GM18505 (cell line): ENCODE data around the gene EFL1.
"Not testable (repeated sequence)": the region's sequence is repeated elsewhere in the genome, so short reads cannot be mapped to it uniquely, and the experiment has no call there.

Source experiments
- ATAC-seq: cut with Tn5 transposase; IDR thresholded peaks from one replicate; pipeline ENCODE4 v1.9.1; 2021; ENCODE audit not compliant: unreplicated experiment
- POLR2A ChIP-seq: IDR thresholded peaks from 4 replicates; pipeline ENCODE4 v1.6.1; 2011; ENCODE audit warnings: borderline replicate concordance; ENCODE audit not compliant: insufficient read depth, insufficient read length; ENCODE audit errors: extremely low read depth

EFL1 gene

DNA sequence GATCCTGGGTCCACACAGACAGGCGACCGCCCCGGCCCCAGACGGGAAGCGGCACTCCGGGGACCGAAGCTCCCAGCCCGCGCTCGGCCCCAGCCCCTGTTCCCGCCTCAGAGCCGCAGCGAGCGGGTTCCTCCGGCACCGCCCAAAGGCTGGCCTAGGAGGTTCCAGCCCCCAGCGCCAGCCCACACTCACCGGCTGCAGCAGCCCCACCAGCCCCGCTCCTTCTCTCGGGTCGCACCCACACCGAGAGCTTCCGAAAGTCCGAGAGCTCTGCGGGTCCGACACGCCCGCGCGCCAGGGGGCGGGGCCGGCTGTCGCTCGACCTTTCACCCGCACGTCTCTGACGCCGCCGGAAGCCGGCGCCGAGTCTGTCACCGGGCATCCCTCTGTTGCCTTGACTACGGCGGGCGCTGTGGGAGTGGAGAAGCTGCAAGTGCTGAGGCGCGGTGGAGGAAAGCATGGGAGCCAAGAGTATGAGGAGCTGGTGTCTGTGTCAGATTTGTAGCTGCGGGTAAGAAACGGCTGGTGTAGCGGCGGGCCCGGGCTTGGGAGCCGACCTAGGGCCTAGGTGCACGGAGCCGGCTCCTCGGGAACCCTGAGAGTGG is at the start of gene EFL1, which contains the start of gene SAXO2:
TSS of gene EFL1 (minus strand) at position 313 of the 605 bp plus-strand sequence. CDS start 956 bp downstream, outside the sequence.
TSS of gene SAXO2 (plus strand) at position 397 of the 605 bp plus-strand sequence. CDS start at position 459, 62 bp downstream.
- TF ChIP-seq POLR2A = peak; percentile 76
- ATAC-seq = peak; percentile 95

DNA sequence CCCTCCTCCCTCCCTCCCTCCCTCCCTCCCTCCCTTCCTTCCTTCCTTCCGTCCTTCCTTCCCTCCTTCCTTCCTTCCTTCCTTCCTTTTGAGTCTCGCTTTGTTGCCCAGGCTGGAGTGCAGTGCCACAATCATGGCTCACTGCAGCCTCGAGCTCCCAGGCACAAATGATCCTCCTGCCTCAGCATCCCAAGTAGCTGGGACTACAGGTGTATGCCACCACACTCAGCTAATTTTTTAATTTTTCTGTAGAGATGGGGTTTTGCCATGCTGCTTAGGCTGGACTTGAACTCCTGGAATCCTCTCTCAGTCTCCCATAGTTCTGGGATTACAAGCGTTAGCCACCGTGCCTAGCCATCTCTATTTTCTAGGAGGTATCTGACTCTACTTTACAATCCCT is 48.8 kb upstream of the EFL1 start:
- ATAC-seq = not testable (repeated sequence)

DNA sequence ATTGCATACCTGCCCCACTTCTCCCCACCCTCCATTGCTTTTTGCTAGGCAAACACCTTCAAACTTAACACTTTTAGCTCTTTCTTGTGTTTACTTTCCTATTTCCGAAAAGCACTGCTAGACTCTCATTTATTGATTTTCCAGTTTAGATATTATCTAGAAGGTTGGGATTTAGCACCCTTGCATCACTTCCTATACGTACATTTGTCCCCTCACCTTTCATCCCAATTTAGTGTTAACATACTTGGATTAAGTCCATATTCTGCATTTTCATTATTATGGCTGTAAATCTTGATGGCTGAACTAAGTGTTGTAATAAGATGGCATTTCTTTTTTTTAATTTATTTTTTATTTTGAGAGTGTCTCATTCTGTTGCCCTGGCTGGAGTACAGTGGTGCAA is 47.3 kb upstream of the EFL1 start:
- no peak for ATAC-seq
- TF ChIP-seq POLR2A = no peak

DNA sequence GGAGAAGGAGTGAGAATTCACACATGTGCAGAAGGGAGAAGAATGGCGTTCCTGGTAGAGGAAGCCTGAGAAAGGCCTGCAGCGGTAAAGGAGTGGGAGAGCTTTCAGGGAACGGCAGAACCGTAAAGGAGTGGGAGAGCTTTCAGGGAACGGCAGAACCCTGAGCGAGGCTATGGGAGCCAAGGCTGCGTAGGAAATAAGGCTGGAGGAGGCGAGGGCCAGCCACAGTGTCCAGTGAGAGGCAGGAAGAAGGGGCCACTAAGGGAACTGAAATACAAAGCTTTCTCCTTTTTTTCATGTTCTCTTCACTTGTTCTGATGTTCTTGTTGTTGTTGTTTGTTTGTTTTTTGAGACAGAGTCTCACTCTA is 45.2 kb upstream of the EFL1 start:
- no peak for ATAC-seq
- no peak for TF ChIP-seq POLR2A

DNA sequence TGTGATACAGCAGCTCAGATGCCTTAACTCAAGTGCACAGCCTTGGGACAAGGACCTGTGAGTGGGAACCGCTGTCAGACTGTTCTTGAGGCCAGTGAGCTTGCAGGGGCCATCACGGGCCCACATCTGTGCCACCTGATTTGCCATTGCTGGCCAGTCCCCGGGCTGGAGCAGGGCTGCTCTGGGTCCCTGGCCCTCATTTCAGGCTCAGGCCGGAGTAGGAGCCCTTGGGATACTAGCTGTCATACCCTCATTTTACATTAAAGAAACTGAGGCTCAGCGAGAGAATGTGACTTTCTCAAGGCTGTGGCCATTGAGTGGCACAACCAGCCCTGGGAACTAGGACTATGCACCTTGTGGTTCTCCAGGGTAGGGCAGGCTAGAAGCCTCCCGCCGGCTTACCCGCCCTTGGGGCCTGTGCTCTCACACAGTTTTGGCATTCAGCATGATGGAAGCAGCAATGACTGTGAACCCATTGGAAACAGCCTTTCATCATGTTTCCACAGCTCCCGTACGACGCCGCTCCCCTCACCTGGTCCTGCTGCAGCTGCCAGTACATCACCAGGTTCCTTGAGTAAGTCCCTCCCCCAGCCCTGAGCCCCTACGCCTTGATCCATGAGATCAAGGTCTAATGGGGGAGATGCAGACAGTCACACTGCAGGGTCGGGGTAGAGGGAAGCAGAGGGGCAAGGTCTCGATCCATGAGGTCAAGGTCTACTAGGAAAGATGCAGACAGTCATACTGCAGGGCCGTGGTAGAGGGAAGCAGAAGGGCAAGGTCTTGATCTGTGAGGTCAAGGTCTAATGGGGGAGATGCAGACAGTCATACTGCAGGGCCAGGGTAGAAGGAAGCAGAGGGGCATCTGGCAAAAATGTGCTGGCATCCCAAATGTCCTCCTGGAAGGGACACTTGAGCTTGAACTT is 44.5 kb upstream of the EFL1 start:
- ATAC-seq = no peak
- TF ChIP-seq POLR2A = no peak

DNA sequence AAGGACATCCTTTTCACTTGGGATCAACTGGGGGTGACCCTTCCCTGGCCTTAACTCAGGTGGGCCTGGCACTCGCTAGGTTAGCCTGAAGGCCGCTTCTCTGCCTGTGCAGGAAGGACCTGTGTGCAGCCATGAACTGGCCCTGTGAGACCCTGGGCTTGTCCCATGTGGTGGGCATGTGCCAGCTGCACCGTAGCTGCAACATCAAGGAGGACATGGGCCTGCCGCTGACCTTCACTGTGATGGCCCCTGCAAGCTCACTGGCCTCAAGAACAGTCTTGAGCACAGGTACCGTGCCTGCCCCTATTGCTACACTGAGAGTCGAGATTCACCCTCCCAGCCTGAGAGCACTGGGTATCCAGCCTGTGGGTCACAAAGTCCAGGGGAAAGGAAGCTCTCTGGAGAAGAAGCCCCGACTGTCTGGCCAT is 43.1 kb upstream of the EFL1 start:
- TF ChIP-seq POLR2A = no peak
- no peak for ATAC-seq

DNA sequence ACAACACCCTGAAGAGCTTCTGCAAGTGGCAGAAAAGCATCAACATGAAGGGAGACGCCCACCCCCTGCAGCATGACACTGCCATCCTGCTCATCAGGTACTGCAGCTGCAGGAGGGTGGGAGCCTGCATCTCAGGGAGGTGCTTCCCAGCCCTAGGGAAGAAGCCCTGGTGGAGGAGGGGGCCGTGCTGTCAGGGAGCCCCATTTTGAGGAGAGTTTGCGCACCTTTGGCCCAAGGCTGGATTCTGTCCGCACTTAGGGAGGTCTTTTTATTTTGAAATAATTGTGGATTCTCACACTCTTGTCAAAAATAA is 42.2 kb upstream of the EFL1 start:
- TF ChIP-seq POLR2A = no peak
- no peak for ATAC-seq

DNA sequence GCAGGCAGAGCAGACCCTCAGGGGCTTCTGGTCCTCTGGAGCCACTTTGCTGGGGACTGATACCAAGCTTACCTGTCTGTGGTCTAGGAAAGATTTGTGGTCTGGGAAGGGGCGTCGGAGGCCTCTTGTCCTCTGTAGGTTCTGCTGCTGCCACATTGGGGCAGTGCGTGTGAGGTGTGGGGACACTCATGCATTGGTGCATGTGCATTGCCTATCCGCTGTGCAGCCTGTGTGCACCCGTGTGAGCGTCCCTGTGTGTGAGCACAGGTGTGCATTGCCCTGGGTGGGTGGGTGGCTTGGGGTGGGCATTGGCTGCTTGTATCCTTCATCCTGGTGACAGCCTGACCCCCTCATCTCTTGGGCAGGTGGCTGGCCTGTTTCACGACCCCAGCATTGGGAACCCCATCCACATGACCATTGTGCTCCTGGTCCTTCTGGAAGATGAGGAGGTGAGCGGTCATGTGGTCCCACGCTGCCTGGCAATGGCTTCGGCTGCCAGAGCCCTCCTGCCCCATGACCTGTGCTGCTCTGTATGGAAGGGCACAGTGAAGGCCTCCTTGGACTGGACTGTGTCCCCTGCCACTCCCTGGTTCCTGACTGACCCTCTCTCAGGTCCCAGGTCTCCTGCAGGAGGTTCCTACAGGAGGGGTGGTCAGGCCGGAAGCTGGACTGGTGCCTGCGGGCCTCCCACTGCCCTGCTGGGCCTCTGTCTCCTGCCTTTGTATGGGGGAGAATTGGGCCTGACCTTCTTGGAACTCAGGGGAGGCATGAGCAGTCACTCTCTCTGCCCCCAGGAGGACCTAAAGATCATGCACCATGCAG is 41.6 kb upstream of the EFL1 start:
- TF ChIP-seq POLR2A = no peak
- ATAC-seq = no peak

DNA sequence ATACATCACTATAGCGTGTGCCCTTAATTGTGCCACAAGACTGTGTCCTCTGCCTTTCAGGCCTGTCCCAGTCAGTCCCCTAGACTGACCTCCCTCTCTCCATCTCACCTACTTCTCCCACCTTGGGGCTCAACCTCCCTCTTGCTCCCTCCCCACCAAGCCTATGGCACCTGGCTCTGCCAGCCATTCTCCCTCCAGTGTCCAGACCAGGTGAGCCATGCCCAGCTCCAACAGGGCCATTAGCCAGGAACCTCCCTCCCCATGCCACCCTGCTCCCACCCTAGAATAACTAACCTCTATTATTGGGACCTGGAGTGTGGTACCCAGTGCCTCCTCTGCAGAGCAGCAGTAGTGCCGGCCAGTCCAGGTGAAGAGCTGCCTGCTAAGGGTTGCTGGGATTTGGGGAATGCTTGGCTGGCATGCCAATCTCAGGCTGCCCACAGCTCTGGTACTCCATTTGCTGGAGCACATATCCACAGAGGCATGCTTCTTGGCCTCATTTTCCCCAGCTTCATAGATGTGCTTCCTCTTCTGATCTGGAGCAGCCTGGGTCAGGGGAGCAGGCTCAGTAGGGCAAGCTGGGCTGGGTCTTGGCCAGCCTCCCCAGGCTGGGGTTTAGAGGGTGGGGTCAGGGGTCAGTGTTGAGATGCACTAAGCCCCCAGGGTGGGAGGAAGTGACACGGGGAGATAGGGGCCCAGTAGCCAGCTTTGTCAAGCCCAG is 38.9 kb upstream of the EFL1 start:
- no peak for TF ChIP-seq POLR2A
- ATAC-seq = no peak

DNA sequence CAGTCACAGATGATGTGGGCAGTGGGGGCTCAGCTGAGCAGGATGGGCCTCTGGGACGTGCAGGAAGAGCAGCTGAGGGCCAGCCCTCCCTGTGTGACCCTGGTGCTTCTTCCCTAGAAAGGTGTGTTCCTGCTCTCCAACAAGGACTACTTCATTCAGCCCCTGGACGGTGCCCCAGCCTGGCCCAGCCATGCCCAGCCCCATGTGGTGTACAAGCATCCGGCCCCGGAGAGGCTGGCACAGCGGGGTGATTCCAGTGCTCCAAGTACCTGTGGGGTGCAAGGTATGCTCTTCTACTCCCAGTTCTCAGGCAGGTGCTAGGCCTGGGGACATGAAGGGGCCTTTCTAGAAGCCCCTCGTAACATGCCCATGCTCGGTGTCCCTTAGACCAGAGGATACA is 38.3 kb upstream of the EFL1 start:
- no peak for TF ChIP-seq POLR2A
- no peak for ATAC-seq

DNA sequence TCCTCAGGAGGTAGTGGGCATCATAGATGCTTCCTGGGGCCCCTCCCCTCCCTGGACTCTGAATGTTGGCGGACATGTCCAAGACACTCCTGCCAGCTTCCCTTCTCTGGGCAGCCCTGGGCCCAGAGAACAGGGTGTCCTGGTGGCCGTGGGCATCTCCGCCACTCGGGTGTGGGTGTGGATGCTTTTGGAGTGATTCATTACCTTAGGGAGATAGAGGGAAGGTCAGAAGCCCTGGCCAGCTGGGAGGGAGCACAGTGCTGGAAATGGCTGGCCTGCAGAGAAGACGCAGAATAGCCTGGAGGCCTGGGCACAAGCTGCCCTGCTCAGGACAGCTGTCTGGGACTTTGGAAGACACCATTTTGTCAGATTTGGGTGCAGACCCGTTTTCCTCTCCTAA is 37.8 kb upstream of the EFL1 start:
- ATAC-seq = not testable (repeated sequence)

DNA sequence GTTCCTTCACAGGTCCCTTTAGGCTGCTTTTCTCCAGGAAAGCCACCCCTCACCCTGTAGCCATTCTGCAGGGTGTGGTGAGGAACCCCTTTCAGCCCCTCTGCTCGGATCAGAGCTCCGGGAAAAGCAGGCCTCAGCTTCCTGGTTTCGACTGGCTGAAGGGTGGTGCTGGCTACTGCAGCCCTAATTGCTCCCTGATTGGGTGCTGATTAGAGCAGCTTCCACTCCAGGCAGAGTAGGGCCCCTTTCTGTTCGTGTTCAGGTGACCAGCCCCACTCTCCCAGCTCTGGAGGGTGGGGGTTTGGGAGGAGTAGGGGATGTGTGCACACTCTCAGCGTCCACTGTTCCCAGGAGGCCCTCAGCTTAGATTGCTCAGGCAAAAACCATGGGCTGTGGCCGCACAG is 37.0 kb upstream of the EFL1 start:
- ATAC-seq = not testable (repeated sequence)

DNA sequence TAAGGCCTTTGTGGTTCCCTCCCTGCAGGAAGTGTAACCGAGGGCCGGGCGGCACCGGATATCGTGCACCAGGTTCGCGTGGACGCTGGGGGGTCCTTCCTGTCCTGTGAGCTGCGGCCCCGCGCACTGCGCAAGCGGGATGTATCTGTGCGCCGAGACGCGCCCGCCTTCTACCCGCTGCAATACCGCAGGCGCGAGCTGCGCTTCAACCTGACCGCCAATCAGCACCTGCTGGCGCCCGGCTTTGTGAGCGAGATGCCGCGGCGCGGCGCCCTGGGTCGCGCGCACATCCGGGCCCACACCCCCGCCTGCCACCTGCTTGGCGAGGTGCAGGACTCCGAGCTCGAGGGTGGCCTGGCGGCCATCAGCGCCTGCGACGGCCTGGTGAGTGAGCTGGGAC is 36.0 kb upstream of the EFL1 start:
- ATAC-seq = no peak
- TF ChIP-seq POLR2A = no peak
